ENCODE results near the gene TDP2.

DNA sequence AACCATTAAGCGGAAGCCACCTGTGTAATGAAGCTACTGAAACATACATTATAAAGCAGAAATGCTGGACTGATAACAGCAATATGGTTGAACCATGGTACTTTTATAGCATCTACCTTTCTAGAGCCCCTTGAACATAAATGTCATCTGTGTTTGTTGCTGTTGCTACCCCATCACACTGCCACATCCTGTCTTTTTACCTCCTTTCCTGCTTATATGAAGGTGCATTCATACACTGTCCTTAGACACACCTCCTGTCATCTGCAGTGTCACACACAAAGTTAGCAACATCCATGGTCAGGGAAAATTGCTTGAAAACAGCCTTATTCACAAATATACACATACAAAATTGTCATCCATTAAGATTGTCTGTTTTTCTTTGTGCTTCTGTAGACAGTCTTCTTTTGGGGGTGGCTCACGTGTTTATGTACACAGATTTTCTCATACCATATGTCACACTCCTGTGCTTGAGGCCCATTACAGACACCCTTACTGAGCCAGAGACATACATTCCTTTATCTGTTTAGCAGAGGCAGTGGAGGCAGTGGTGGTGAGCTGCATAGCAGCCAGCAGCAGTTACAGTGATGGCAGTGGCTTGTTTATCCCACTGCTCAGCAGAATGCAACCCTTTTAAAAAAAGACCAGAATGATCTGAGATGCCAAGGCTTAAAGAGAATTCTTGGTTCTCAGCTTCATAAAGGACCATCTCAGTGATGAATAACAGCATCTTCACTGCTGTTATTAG lies 26.3 kb upstream of the TDP2 start:
- TF ChIP-seq, protein P1, sequence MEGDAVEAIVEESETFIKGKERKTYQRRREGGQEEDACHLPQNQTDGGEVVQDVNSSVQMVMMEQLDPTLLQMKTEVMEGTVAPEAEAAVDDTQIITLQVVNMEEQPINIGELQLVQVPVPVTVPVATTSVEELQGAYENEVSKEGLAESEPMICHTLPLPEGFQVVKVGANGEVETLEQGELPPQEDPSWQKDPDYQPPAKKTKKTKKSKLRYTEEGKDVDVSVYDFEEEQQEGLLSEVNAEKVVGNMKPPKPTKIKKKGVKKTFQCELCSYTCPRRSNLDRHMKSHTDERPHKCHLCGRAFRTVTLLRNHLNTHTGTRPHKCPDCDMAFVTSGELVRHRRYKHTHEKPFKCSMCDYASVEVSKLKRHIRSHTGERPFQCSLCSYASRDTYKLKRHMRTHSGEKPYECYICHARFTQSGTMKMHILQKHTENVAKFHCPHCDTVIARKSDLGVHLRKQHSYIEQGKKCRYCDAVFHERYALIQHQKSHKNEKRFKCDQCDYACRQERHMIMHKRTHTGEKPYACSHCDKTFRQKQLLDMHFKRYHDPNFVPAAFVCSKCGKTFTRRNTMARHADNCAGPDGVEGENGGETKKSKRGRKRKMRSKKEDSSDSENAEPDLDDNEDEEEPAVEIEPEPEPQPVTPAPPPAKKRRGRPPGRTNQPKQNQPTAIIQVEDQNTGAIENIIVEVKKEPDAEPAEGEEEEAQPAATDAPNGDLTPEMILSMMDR (conservative IDR thresholded peaks at IDR 0.05; ENCODE audit: low read length), result no peak
- no peak for TF ChIP-seq EZH2phosphoT487 (IDR thresholded peaks at IDR 0.05; ENCODE audit: borderline replicate concordance)
